K562 (cell line): ENCODE data around the gene VPS4B. TPM values are rescaled to one million over a fixed set of nuclear protein-coding genes. Genes with fewer than 3 reads are reported as not detected.

Experiments used
- BRD4 ChIP-seq: fragments of 200-600 bp; sonication (generic); IDR thresholded peaks from 2 replicates; pipeline ENCODE4 v1.6.1; 2017; ENCODE audit warnings: inconsistent platforms
- DNMT1 ChIP-seq: fragments of 450-650 bp; IDR thresholded peaks from 2 replicates; pipeline ENCODE4 v1.6.1; 2016; ENCODE audit warnings: antibody characterized with exemption, mild to moderate bottlenecking
- ELF4 ChIP-seq: fragments of 450-650 bp; formaldehyde crosslinking; IDR thresholded peaks from 2 replicates; pipeline ENCODE4 v1.4.0; 2022; ENCODE audit warnings: missing genetic modification characterization
- FOXJ2 ChIP-seq: fragments of 200-800 bp; sonication (Bioruptor generic); IDR thresholded peaks from 2 replicates; pipeline ENCODE4 v1.6.1; 2016; ENCODE audit warnings: missing genetic modification characterization, missing compliant biosample characterization
- HDAC8 ChIP-seq: fragments of 450-650 bp; IDR thresholded peaks from 2 replicates; pipeline ENCODE4 v1.6.1; 2016; ENCODE audit warnings: mild to moderate bottlenecking, missing genetic modification characterization, moderate library complexity, missing compliant biosample characterization
- IFI16 ChIP-seq: fragments of 250-450 bp; sonication (Bioruptor Pico); IDR thresholded peaks from 2 replicates; pipeline ENCODE4 v2.1.2; 2022; ENCODE audit warnings: mild to moderate bottlenecking, inconsistent platforms
- KAT8 ChIP-seq: fragments of 450-650 bp; IDR thresholded peaks from 2 replicates; pipeline ENCODE4 v1.6.1; 2016; ENCODE audit warnings: low read depth, mild to moderate bottlenecking
- KHSRP ChIP-seq: fragments of 450-650 bp; IDR thresholded peaks from 2 replicates; pipeline ENCODE4 v1.6.1; 2017
- KLF1 ChIP-seq: fragments of 450-650 bp; IDR thresholded peaks from 2 replicates; pipeline ENCODE4 v1.6.1; 2016; ENCODE audit warnings: missing genetic modification characterization, missing compliant biosample characterization
- KLF6 ChIP-seq: fragments of 250-450 bp; sonication (Bioruptor Pico); IDR thresholded peaks from 2 replicates; pipeline ENCODE4 v1.4.0; 2020; ENCODE audit warnings: mild to moderate bottlenecking, moderate library complexity, borderline replicate concordance
- NFRKB ChIP-seq: fragments of 450-650 bp; IDR thresholded peaks from 2 replicates; pipeline ENCODE4 v1.6.1; 2016; ENCODE audit warnings: low read depth
- RFX5 ChIP-seq: IDR thresholded peaks from 2 replicates; pipeline ENCODE4 v1.6.1; 2011; ENCODE audit warnings: low read depth, mild to moderate bottlenecking, improper control_type of control experiment, low read length
- RNF2 ChIP-seq: sonication (generic); IDR thresholded peaks from 2 replicates; pipeline ENCODE4 v1.6.1; 2016
- SNRNP70 ChIP-seq: fragments of 200-400 bp; formaldehyde crosslinking; optimal IDR thresholded peaks from 2 replicates; pipeline ENCODE3; 2017; ENCODE audit warnings: low read depth, low read length
- TAF7 ChIP-seq: fragments of 450-650 bp; IDR thresholded peaks from 2 replicates; pipeline ENCODE4 v1.6.1; 2016; ENCODE audit warnings: missing genetic modification characterization, missing compliant biosample characterization
- TARDBP ChIP-seq: fragments of 450-650 bp; IDR thresholded peaks from 2 replicates; pipeline ENCODE4 v1.6.1; 2016
- ZBED1 ChIP-seq: IDR thresholded peaks from 2 replicates; pipeline ENCODE4 v1.6.1; 2014
- ZBTB8A ChIP-seq: fragments of 450-650 bp; IDR thresholded peaks from 2 replicates; pipeline ENCODE4 v1.6.1; 2018; ENCODE audit warnings: mild to moderate bottlenecking, moderate library complexity; ENCODE audit not compliant: partially characterized antibody
- ZNF408 ChIP-seq: fragments of 250-450 bp; sonication (Bioruptor Pico); IDR thresholded peaks from 2 replicates; pipeline ENCODE4 v1.4.0; 2020; ENCODE audit warnings: low read depth, mild to moderate bottlenecking, moderate library complexity
- ZNF79 ChIP-seq: fragments of 250-450 bp; sonication (Bioruptor Pico); IDR thresholded peaks from 2 replicates; pipeline ENCODE4 v1.4.0; 2020; ENCODE audit warnings: low read depth, mild to moderate bottlenecking, moderate library complexity
- polyA plus RNA-seq, 8 experiments: library from polyadenylated mRNA; depleted of rRNA in 4 of 8; stranded (reverse) in 5 of 8; unstranded in 3 of 8; fragments of >200 nt; fragmentation: Nextera tagmentation in 2 of 8; fragmentation: Illumina TruSeq in 1 of 8; extraction: Ambion mirVana in 2 of 8; extraction: Trizol in 1 of 8; gene quantifications; 2 replicates each; pipeline versions ENCODE4 v1.2.1 to v1.2.3, GENCODE V29; 2011 to 2014; ENCODE audit warnings: inconsistent platforms in 1 of 8, missing spikeins in 1 of 8
- total RNA-seq, 7 experiments: library from RNA; depleted of rRNA in 6 of 7; stranded (reverse); fragments of >200 nt in 6 of 7; fragmentation: Illumina TruSeq in 2 of 7; extraction: Trizol in 2 of 7; gene quantifications; 2 replicates each; pipeline versions ENCODE4 v1.2.1 to v1.2.3, GENCODE V29; 2011 to 2021; ENCODE audit warnings: low replicate concordance in 1 of 7
- TF ChIP-seq, protein P1 (sequence below): fragments of 450-650 bp; IDR thresholded peaks from 2 replicates; pipeline ENCODE4 v1.6.1; 2014; ENCODE audit warnings: low read depth, mild to moderate bottlenecking, moderate library complexity, borderline replicate concordance
- TF ChIP-seq, protein P2 (sequence below): fragments of 250-450 bp; sonication (Bioruptor Pico); IDR thresholded peaks from 2 replicates; pipeline ENCODE4 v1.8.0; 2021; ENCODE audit warnings: moderate library complexity, mild to moderate bottlenecking, inconsistent platforms
- TF ChIP-seq, protein P3 (sequence below): IDR thresholded peaks from 2 replicates; pipeline ENCODE4 v1.6.1; 2011; ENCODE audit not compliant: insufficient read length; ENCODE audit errors: extremely low read depth
- TF ChIP-seq, protein P4 (sequence below): sonication (generic); formaldehyde crosslinking; IDR thresholded peaks from 2 replicates; pipeline ENCODE4 v1.8.0; 2022; ENCODE audit warnings: missing genetic modification reagents, mild to moderate bottlenecking, moderate library complexity, borderline replicate concordance
- TF ChIP-seq, protein P5 (sequence below): fragments of 200-800 bp; sonication (Bioruptor generic); IDR thresholded peaks from 2 replicates; pipeline ENCODE4 v1.6.1; 2017; ENCODE audit warnings: missing genetic modification characterization, missing compliant biosample characterization

The VPS4B gene
- total and polyA plus RNA-seq, 9 of the 15 experiments (the other 6 are each of a cell fraction or from before 2014, with no cell fraction given): 7.3 to 16.4 (median 10.4) TPM

DNA sequence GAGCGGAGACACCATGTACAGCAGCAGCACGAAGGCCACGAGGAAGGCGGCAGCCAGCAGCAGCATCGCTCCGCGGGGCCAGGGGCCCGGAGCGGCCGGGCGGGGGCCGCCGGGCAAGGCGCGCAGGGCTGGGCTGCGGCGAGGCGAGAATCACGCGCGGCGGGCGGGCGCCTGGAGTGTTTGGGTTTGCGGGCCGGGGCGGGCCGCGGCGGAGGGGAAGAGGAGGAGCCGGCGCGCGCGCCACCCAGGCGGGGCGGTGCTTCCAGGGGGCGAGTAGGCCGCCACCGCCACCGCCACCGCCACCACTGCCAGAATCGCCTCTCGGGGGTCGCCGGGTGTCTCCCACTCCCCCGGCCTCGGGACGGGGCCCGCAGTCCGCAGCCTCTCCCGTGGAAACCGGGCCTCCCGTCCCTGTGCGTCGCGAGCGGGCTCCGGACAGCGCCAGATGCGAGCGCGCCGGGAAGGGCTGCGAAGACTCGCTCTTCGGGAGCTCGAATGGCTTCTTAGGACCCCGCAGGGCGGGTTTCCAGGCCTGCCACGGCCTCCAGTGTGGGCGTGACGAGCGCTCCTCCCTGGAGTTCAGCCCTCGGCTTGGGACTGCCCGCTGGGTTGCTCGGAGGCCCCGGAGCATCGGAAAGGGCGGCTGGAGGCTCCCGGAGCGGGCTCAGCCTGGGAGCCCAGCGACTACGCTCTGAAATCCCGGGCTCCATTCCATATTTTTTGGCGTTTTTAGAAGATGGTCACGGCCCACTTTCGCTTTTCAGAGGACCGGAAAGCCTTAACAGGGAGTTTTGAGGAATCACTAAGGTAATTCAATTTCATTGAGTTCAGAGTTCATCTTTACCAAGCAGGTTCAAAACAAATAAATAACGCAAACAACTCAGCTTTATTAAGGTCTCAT is 55.0 kb downstream of the VPS4B start, which contains the start of gene KDSR (continued):
- TF ChIP-seq ZNF408 (CRISPR knock-in tag) (no peak), ZBTB8A (no peak), KAT8 (no peak), BRD4 (no peak), KLF6 (CRISPR knock-in tag) (no peak), FOXJ2 (no peak), ELF4 (no peak), HDAC8 (tag) (no peak), NFRKB (no peak), ZBED1 (no peak), RNF2 (peak; percentile 82), TARDBP (no peak), ZNF79 (CRISPR knock-in tag) (no peak), KHSRP (no peak), KLF1 (tag) (no peak), TAF7 (peak; percentile 26; the same call in 1 of the 2 replicates), DNMT1 (no peak), RFX5 (no peak), IFI16 (CRISPR knock-in tag) (no peak), SNRNP70 (no peak)
- TF ChIP-seq, protein P1, sequence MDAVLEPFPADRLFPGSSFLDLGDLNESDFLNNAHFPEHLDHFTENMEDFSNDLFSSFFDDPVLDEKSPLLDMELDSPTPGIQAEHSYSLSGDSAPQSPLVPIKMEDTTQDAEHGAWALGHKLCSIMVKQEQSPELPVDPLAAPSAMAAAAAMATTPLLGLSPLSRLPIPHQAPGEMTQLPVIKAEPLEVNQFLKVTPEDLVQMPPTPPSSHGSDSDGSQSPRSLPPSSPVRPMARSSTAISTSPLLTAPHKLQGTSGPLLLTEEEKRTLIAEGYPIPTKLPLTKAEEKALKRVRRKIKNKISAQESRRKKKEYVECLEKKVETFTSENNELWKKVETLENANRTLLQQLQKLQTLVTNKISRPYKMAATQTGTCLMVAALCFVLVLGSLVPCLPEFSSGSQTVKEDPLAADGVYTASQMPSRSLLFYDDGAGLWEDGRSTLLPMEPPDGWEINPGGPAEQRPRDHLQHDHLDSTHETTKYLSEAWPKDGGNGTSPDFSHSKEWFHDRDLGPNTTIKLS: 0 out of 2 replicates have a peak, but pooled peaks have one; percentile 46
- TF ChIP-seq, protein P2, sequence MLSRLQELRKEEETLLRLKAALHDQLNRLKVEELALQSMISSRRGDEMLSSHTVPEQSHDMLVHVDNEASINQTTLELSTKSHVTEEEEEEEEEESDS (CRISPR knock-in tag): no peak
- TF ChIP-seq, protein P3, sequence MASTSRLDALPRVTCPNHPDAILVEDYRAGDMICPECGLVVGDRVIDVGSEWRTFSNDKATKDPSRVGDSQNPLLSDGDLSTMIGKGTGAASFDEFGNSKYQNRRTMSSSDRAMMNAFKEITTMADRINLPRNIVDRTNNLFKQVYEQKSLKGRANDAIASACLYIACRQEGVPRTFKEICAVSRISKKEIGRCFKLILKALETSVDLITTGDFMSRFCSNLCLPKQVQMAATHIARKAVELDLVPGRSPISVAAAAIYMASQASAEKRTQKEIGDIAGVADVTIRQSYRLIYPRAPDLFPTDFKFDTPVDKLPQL: no peak
- TF ChIP-seq, protein P4, sequence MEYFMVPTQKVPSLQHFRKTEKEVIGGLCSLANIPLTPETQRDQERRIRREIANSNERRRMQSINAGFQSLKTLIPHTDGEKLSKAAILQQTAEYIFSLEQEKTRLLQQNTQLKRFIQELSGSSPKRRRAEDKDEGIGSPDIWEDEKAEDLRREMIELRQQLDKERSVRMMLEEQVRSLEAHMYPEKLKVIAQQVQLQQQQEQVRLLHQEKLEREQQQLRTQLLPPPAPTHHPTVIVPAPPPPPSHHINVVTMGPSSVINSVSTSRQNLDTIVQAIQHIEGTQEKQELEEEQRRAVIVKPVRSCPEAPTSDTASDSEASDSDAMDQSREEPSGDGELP (CRISPR knock-in tag): peak; percentile 75
- TF ChIP-seq, protein P5, sequence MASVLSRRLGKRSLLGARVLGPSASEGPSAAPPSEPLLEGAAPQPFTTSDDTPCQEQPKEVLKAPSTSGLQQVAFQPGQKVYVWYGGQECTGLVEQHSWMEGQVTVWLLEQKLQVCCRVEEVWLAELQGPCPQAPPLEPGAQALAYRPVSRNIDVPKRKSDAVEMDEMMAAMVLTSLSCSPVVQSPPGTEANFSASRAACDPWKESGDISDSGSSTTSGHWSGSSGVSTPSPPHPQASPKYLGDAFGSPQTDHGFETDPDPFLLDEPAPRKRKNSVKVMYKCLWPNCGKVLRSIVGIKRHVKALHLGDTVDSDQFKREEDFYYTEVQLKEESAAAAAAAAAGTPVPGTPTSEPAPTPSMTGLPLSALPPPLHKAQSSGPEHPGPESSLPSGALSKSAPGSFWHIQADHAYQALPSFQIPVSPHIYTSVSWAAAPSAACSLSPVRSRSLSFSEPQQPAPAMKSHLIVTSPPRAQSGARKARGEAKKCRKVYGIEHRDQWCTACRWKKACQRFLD: no peak
